Measurements from ENCODE around the gene RTL10. TPM values are rescaled to one million over a fixed set of nuclear protein-coding genes. Genes with fewer than 3 reads are reported as not detected.

The RTL10 gene
- polyA plus RNA-seq, 1 of the 3 experiments (the other 2 are of a cell fraction), result 7.8 TPM

DNA sequence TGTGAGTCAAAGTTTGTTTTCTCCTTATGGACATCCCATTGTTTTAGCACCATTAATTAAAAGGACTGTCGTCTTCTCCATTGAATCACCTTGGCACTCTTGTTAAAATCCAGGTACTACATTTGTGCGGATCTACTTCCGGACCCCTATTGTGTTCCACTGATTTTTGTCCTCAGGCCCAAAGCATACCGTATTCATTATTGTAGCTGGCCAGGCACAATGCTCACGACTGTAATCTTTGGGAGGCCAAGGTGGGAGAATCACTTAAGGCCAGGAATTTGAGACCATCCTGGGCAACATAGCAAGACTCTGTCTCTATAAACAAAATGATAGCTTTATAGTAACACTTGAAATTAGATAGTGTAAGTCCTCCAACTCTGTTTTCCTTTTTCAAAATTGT, 8.9 kb upstream of the RTL10 start:
- H4K20me1 ChIP-seq (ENCODE audit: insufficient read depth), result no peaks in the 10 kb centered on the region

More for the DNA sequence above, 8.9 kb upstream of the RTL10 start:
- H3K4me1 ChIP-seq (ENCODE audit: control insufficient read depth in 1 of 2, insufficient read depth in 2 of 2, low read depth in 1 of 2, low read length in 1 of 2), result no peaks in the 10 kb centered on the region
- H3K27me3 ChIP-seq (ENCODE audit: insufficient read depth), result no peaks in the 10 kb centered on the region
- no peak for TF ChIP-seq TCF12 (IDR thresholded peaks at IDR 0.05)
- TF ChIP-seq PBX3 (IDR thresholded peaks at IDR 0.05), result no peak
- no peak for TF ChIP-seq REST (IDR thresholded peaks at IDR 0.05; ENCODE audit: low read depth, low read length)
- TF ChIP-seq GATA2 (CRISPR knock-in tag; IDR thresholded peaks at IDR 0.05), result no peak
- no peak for TF ChIP-seq RXRA (IDR thresholded peaks at IDR 0.05; ENCODE audit: borderline replicate concordance, low read depth)
- TF ChIP-seq POLR2AphosphoS5 (IDR thresholded peaks at IDR 0.05; ENCODE audit: low read depth, low read length), result no peak
- TF ChIP-seq MXI1 (IDR thresholded peaks at IDR 0.05; ENCODE audit: low read depth, low read length), result no peak
- TF ChIP-seq RAD21 (IDR thresholded peaks at IDR 0.05; ENCODE audit: low read length), result no peak
- TF ChIP-seq, protein P1, sequence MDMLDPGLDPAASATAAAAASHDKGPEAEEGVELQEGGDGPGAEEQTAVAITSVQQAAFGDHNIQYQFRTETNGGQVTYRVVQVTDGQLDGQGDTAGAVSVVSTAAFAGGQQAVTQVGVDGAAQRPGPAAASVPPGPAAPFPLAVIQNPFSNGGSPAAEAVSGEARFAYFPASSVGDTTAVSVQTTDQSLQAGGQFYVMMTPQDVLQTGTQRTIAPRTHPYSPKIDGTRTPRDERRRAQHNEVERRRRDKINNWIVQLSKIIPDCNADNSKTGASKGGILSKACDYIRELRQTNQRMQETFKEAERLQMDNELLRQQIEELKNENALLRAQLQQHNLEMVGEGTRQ (IDR thresholded peaks at IDR 0.05; ENCODE audit: borderline replicate concordance, low read depth, low read length), result no peak
- TF ChIP-seq RFX5 (IDR thresholded peaks at IDR 0.05; ENCODE audit: low read length), result no peak
- TF ChIP-seq, protein P2, sequence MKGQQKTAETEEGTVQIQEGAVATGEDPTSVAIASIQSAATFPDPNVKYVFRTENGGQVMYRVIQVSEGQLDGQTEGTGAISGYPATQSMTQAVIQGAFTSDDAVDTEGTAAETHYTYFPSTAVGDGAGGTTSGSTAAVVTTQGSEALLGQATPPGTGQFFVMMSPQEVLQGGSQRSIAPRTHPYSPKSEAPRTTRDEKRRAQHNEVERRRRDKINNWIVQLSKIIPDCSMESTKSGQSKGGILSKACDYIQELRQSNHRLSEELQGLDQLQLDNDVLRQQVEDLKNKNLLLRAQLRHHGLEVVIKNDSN (IDR thresholded peaks at IDR 0.05; ENCODE audit: borderline replicate concordance, low read depth), result no peak
- no peak for TF ChIP-seq EP300 (IDR thresholded peaks at IDR 0.05; ENCODE audit: borderline replicate concordance in 1 of 2, low read depth in 1 of 2, low read length in 1 of 2)
- TF ChIP-seq, protein P3, sequence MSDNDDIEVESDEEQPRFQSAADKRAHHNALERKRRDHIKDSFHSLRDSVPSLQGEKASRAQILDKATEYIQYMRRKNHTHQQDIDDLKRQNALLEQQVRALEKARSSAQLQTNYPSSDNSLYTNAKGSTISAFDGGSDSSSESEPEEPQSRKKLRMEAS (IDR thresholded peaks at IDR 0.05; ENCODE audit: low read depth), result no peak
- no peak for TF ChIP-seq ZBTB33 (IDR thresholded peaks at IDR 0.05; ENCODE audit: borderline replicate concordance, low read depth)
- no peak for TF ChIP-seq FOXM1 (IDR thresholded peaks at IDR 0.05; ENCODE audit: low read depth)
- TF ChIP-seq SMC3 (IDR thresholded peaks at IDR 0.05; ENCODE audit: low read depth, low read length), result no peak
- TF ChIP-seq, protein P4, sequence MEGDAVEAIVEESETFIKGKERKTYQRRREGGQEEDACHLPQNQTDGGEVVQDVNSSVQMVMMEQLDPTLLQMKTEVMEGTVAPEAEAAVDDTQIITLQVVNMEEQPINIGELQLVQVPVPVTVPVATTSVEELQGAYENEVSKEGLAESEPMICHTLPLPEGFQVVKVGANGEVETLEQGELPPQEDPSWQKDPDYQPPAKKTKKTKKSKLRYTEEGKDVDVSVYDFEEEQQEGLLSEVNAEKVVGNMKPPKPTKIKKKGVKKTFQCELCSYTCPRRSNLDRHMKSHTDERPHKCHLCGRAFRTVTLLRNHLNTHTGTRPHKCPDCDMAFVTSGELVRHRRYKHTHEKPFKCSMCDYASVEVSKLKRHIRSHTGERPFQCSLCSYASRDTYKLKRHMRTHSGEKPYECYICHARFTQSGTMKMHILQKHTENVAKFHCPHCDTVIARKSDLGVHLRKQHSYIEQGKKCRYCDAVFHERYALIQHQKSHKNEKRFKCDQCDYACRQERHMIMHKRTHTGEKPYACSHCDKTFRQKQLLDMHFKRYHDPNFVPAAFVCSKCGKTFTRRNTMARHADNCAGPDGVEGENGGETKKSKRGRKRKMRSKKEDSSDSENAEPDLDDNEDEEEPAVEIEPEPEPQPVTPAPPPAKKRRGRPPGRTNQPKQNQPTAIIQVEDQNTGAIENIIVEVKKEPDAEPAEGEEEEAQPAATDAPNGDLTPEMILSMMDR (IDR thresholded peaks at IDR 0.05), result no peak
- TF ChIP-seq TAF1 (IDR thresholded peaks at IDR 0.05; ENCODE audit: borderline replicate concordance, low read depth, low read length), result no peak
- DNase-seq, result no peak
- H3K79me2 ChIP-seq (ENCODE audit: insufficient read depth), result no peaks in the 10 kb centered on the region
- H3K4me2 ChIP-seq, result no peak overlapping the region
- no peak overlapping the region for H3K4me3 ChIP-seq (ENCODE audit: low read depth in 2 of 2, low read length in 1 of 2)
- H3K9ac ChIP-seq, result no peak overlapping the region
- H3K9me3 ChIP-seq, result no peaks in the 10 kb centered on the region
- no peaks in the 10 kb centered on the region for H3K9me2 ChIP-seq
- ChIA-PET CTCF (interaction anchor here (0.9 kb wide), 1 partner anchor 133 kb away, joined by 4 read pairs; no protein-coding TSS in a partner anchor), POLR2A (no interaction called here)
- no peaks in the 10 kb centered on the region for H3K36me3 ChIP-seq (replicated peaks in 1 of 2; ENCODE audit: control insufficient read depth in 1 of 2, insufficient read depth in 2 of 2, low read length in 1 of 2)
- no peaks in the 10 kb centered on the region for H3F3A ChIP-seq (replicated peaks; ENCODE audit: insufficient read depth)
- over 99% methylated on average over 5 of the region's 5 CpGs for whole genome bisulfite sequencing (ENCODE audit: low lambda C conversion rate)
- H3K27ac ChIP-seq (ENCODE audit: low read depth in 2 of 2, low read length in 1 of 2), result no peak overlapping the region
- no peak overlapping the region for H2AFZ ChIP-seq (ENCODE audit: low read depth)
